ENCODE results near the gene AJAP1. TPM values are rescaled to one million over a fixed set of nuclear protein-coding genes. Genes with fewer than 3 reads are reported as not detected.

Gene AJAP1
- total and polyA plus RNA-seq, 2 of the 8 experiments (the other 6 are each of a cell fraction or from before 2014, with no cell fraction given), result 1.9 to 6.2 TPM

DNA sequence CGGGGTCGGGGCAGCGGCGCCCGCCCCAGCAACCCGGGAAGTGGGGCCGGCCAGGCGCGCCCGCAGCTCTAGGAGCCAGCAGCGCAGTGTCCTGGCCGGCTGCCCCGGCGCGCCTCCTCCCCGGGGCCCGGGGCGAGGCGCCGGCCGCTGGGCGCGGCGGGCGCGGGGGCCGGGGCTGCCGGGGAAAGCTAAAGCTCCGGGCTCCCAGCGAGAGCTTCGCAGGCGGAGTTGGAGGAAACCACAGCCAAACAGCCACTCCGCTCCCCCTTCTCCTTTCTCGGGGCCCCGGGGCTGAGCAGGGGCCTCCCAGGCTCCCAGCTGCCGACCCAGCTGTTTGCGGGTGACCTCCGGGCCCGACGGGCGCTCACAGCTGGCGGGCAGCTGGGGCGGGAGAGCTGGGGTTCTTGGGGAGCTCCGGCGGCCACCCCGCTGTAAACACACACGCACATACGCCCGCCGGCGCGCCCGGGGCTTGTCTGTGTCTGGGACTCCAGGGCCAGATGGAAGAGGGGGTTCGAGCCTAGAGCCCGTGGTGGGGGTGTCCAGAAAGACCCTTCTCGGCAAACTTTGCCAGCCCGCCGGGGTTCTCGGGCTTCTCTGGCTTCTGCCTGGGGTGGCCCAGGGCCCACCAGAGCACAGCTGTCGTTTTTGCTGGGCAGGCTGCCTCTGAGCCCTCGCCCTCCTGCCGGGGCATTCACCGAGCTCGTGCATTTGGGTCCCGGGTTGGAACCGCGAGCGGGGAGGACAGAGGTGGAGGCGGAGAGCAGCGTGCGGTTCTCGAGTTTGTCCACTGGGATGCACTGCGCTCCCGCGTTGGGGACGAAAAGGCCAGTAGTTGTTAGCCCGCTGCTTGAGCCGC, 1.5 kb downstream of the AJAP1 start (continued):
- TF ChIP-seq, protein P1, sequence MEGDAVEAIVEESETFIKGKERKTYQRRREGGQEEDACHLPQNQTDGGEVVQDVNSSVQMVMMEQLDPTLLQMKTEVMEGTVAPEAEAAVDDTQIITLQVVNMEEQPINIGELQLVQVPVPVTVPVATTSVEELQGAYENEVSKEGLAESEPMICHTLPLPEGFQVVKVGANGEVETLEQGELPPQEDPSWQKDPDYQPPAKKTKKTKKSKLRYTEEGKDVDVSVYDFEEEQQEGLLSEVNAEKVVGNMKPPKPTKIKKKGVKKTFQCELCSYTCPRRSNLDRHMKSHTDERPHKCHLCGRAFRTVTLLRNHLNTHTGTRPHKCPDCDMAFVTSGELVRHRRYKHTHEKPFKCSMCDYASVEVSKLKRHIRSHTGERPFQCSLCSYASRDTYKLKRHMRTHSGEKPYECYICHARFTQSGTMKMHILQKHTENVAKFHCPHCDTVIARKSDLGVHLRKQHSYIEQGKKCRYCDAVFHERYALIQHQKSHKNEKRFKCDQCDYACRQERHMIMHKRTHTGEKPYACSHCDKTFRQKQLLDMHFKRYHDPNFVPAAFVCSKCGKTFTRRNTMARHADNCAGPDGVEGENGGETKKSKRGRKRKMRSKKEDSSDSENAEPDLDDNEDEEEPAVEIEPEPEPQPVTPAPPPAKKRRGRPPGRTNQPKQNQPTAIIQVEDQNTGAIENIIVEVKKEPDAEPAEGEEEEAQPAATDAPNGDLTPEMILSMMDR (IDR thresholded peaks at IDR 0.05; ENCODE audit: control extremely low read depth in 1 of 3, insufficient read depth in 1 of 3, low read depth in 1 of 3, low read length in 3 of 3), result peak; percentile 81 to 89 (median 85)
- TF ChIP-seq BCL11A (IDR thresholded peaks at IDR 0.05; ENCODE audit: low read depth in 2 of 2, low read length in 2 of 2) (no peak), CREB1 (IDR thresholded peaks at IDR 0.05) (0 out of 2 replicates have a peak, but pooled peaks have one; percentile 46), SP4 (IDR thresholded peaks at IDR 0.05; ENCODE audit: low read length) (no peak), SIN3A (conservative IDR thresholded peaks at IDR 0.05 in 1 of 2, IDR thresholded peaks at IDR 0.05 in 1 of 2; ENCODE audit: low read depth in 1 of 2, low read length in 2 of 2) (peak; percentile 38 to 55; a peak in 1 of 4 replicates), SRF (IDR thresholded peaks at IDR 0.05; ENCODE audit: low read depth, low read length) (no peak), KDM1A (IDR thresholded peaks at IDR 0.05; ENCODE audit: borderline replicate concordance, low read length) (no peak), SUZ12 (IDR thresholded peaks at IDR 0.05; ENCODE audit: low read length) (peak; percentile 53; the same call in 1 of the 2 replicates), RAD21 (IDR thresholded peaks at IDR 0.05 in 1 of 2, conservative IDR thresholded peaks at IDR 0.05 in 1 of 2; ENCODE audit: low read depth in 2 of 2, low read length in 2 of 2) (peak; percentile 93 to 94), SP1 (IDR thresholded peaks at IDR 0.05; ENCODE audit: low read depth, low read length) (no peak), MAX (IDR thresholded peaks at IDR 0.05) (peak; percentile 59; the same call in 1 of the 2 replicates), SP2 (IDR thresholded peaks at IDR 0.05; ENCODE audit: low read length) (no peak), TCF12 (IDR thresholded peaks at IDR 0.05; ENCODE audit: low read depth, low read length) (no peak), FOSL1 (IDR thresholded peaks at IDR 0.05; ENCODE audit: insufficient read depth, low read depth, low read length) (no peak), BACH1 (IDR thresholded peaks at IDR 0.05; ENCODE audit: low read length) (peak; percentile 51; the same call in 1 of the 2 replicates), ZNF274 (IDR thresholded peaks at IDR 0.05; ENCODE audit: borderline replicate concordance, extremely low read depth, low read length) (no peak), TAF1 (IDR thresholded peaks at IDR 0.05; ENCODE audit: low read depth, low read length) (no peak), GABPA (IDR thresholded peaks at IDR 0.05; ENCODE audit: borderline replicate concordance, insufficient read depth, low read length) (no peak), NANOG (IDR thresholded peaks at IDR 0.05; ENCODE audit: insufficient read depth, low read depth, low read length, poor library complexity, severe bottlenecking) (peak; percentile 14)

All from H1 (cell line).